WTC11 (cell line): ENCODE data around the gene HOMER2. TPM values are rescaled to one million over a fixed set of nuclear protein-coding genes. Genes with fewer than 3 reads are reported as not detected.

ENCODE experiments used
- ATAC-seq: fragments of 200-7000 bp; cut with Tn5 transposase; 2 replicates; pipeline ENCODE4 v1.10.0; 2021; ENCODE audit warnings: mild to moderate bottlenecking, moderate library complexity
- CTCF ChIA-PET: fragments of 300-600 bp; sonication (Branson Sonifier 250); formaldehyde crosslinking; loops from one replicate; lab custom pipeline; 2021; ENCODE audit warnings: antibody characterized with exemption; lab: Charles Lee
- POLR2A ChIA-PET: fragments of 350-600 bp; sonication (Branson Sonifier 250); formaldehyde crosslinking; loops from one replicate; lab custom pipeline; 2021; ENCODE audit warnings: antibody characterized with exemption; lab: Charles Lee
- DNase-seq: peaks from one replicate; pipeline ENCODE4 v3.0.0; 2021; ENCODE audit warnings: low spot score
- H3K27ac Mint-ChIP-seq: 2 replicates; pipeline ENCODE4 v1.8.0; 2021; ENCODE audit warnings: mixed read lengths
- H3K27me3 Mint-ChIP-seq: 2 replicates; pipeline ENCODE4 v1.8.0; 2021; ENCODE audit warnings: low read depth, mild to moderate bottlenecking, moderate library complexity, mixed read lengths
- H3K36me3 Mint-ChIP-seq: 2 replicates; pipeline ENCODE4 v1.8.0; 2021; ENCODE audit warnings: mixed read lengths
- H3K4me1 Mint-ChIP-seq: 2 replicates; pipeline ENCODE4 v1.8.0; 2022; ENCODE audit warnings: mixed read lengths
- H3K4me3 Mint-ChIP-seq: 2 replicates; pipeline ENCODE4 v1.8.0; 2021; ENCODE audit warnings: mild to moderate bottlenecking, moderate library complexity, mixed read lengths
- H3K9me3 Mint-ChIP-seq: 2 replicates; pipeline ENCODE4 v1.8.0; 2021; ENCODE audit warnings: mixed read lengths
- ATF6 ChIP-seq: sonication (generic); formaldehyde crosslinking; IDR thresholded peaks from 2 replicates; pipeline ENCODE4 v1.8.1; 2023; ENCODE audit warnings: mild to moderate bottlenecking, missing genetic modification reagents
- CREB1 ChIP-seq: sonication (generic); formaldehyde crosslinking; IDR thresholded peaks from 2 replicates; pipeline ENCODE4 v1.8.0; 2023; ENCODE audit warnings: mild to moderate bottlenecking, missing genetic modification reagents
- E2F4 ChIP-seq: sonication (generic); formaldehyde crosslinking; IDR thresholded peaks from 2 replicates; pipeline ENCODE4 v1.8.1; 2022; ENCODE audit warnings: low read depth, mild to moderate bottlenecking, moderate library complexity, missing genetic modification reagents, borderline replicate concordance
- ESRRA ChIP-seq: sonication (generic); formaldehyde crosslinking; IDR thresholded peaks from 2 replicates; pipeline ENCODE4 v1.8.1; 2022; ENCODE audit warnings: mild to moderate bottlenecking, missing genetic modification reagents, borderline replicate concordance
- FOXP1 ChIP-seq: sonication (generic); formaldehyde crosslinking; IDR thresholded peaks from 2 replicates; pipeline ENCODE4 v1.8.0; 2022; ENCODE audit warnings: missing genetic modification reagents, mild to moderate bottlenecking, moderate library complexity, borderline replicate concordance
- FOXP4 ChIP-seq: sonication (generic); formaldehyde crosslinking; IDR thresholded peaks from 2 replicates; pipeline ENCODE4 v1.8.0; 2022; ENCODE audit warnings: mild to moderate bottlenecking, missing genetic modification reagents
- MLX ChIP-seq: sonication (generic); formaldehyde crosslinking; IDR thresholded peaks from 2 replicates; pipeline ENCODE4 v1.8.1; 2023; ENCODE audit warnings: mild to moderate bottlenecking, missing genetic modification reagents, moderate library complexity
- NFATC4 ChIP-seq: fragments of 250-450 bp; sonication (Bioruptor Pico); IDR thresholded peaks from 2 replicates; pipeline ENCODE4 v1.9.0; 2021; ENCODE audit warnings: mild to moderate bottlenecking
- TCF7 ChIP-seq: sonication (generic); formaldehyde crosslinking; IDR thresholded peaks from 2 replicates; pipeline ENCODE4 v1.8.0; 2022; ENCODE audit warnings: mild to moderate bottlenecking, low read depth, missing genetic modification reagents, moderate library complexity
- USF2 ChIP-seq: sonication (generic); formaldehyde crosslinking; IDR thresholded peaks from 2 replicates; pipeline ENCODE4 v1.8.1; 2023; ENCODE audit warnings: mild to moderate bottlenecking, missing genetic modification reagents, moderate library complexity
- ZBTB43 ChIP-seq: sonication (generic); formaldehyde crosslinking; IDR thresholded peaks from 2 replicates; pipeline ENCODE4 v1.8.1; 2023; ENCODE audit warnings: mild to moderate bottlenecking, missing genetic modification reagents
- ZMAT4 ChIP-seq: fragments of 250-450 bp; sonication (Bioruptor Pico); IDR thresholded peaks from 2 replicates; pipeline ENCODE4 v1.9.0; 2021; ENCODE audit warnings: mild to moderate bottlenecking
- ZNF281 ChIP-seq: sonication (generic); formaldehyde crosslinking; IDR thresholded peaks from 2 replicates; pipeline ENCODE4 v1.8.0; 2023; ENCODE audit warnings: mild to moderate bottlenecking, missing genetic modification reagents
- ZNF416 ChIP-seq: fragments of 250-450 bp; sonication (Bioruptor Pico); IDR thresholded peaks from 2 replicates; pipeline ENCODE4 v1.9.0; 2021; ENCODE audit warnings: mild to moderate bottlenecking, inconsistent platforms
- total RNA-seq: library from RNA; stranded (reverse); gene quantifications from 3 replicates; pipeline ENCODE4 v1.2.3, GENCODE V29; 2021

Gene HOMER2
- total RNA-seq, 1 experiment from 2014 or later: 17.4 TPM

GRCh38 chr15:82835391-82835917, 117.1 kb downstream of the HOMER2 start:
- Mint-ChIP-seq H3K4me1 (no peaks in the 10 kb centered on the region), H3K36me3 (peaks cover 37% of the 10 kb centered on the region), H3K27me3 (no peaks in the 10 kb centered on the region), H3K27ac (no peak overlapping the region), H3K4me3 (no peak overlapping the region), H3K9me3 (no peaks in the 10 kb centered on the region; the same call in 1 of the 2 replicates)
- no peak for ATAC-seq
- TF ChIP-seq FOXP1 (no peak), ZNF281 (CRISPR knock-in tag) (no peak), MLX (CRISPR knock-in tag) (no peak), ESRRA (CRISPR knock-in tag) (no peak), TCF7 (CRISPR knock-in tag) (no peak), ATF6 (CRISPR knock-in tag) (no peak), CREB1 (no peak), FOXP4 (CRISPR knock-in tag) (no peak), ZNF416 (no peak), ZBTB43 (CRISPR knock-in tag) (no peak), NFATC4 (CRISPR knock-in tag) (no peak), E2F4 (no peak), USF2 (CRISPR knock-in tag) (no peak), ZMAT4 (CRISPR knock-in tag) (no peak)
- DNase-seq: no peak
- POLR2A ChIA-PET: no interaction called here
- CTCF ChIA-PET: interaction anchor here (4.3 kb wide), 1 partner anchor 14 kb away, joined by 13 read pairs; no protein-coding TSS in a partner anchor
